Measurements from ENCODE around the gene BANF2.

The BANF2 gene

DNA sequence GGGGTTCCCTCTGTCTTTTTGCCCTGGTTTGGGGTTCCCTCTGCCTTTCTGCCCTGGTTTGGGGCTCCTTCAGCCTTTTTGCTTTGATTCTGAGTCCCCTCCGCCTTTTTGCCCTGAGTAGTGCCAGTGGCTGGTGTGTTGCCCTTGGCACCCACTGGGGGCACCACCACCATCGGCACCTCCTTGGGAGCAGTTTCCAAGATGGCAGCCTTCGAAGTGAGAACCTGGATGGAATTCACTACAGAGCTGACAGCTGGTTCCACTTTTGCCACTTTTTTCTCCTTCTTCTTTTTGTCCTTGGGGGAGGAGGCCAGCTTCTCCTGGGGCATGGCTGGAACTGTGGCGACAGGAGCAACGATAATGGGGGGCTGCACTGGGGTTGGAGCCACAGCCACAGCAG, 40.0 kb upstream of the BANF2 start:
- TF ChIP-seq CTCF (conservative IDR thresholded peaks at IDR 0.05; ENCODE audit: low read depth, low read length), result no peak
- no peak for DNase-seq (ENCODE audit: low read depth)
- H3K4me3 ChIP-seq (ENCODE audit: low read length), result no peak overlapping the region

DNA sequence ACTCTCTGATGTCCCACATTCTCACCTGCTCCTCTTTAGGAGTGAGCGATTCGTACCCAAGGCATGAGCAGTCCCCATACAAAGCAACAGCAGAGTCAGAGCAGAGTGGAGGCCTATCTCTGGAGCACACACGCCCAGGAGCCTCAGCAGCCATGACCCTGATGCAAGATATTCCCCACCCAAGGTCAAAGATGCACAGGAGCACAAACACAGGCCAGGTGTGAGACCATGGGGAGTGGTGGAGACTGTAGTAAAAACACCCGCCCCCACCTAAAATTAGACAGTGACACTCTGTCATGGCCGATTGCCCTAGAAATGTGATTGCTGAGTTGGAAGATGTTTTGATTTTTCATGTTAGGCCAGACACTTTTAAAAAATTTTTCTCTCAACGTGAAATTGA, 39.1 kb upstream of the BANF2 start:
- DNase-seq (ENCODE audit: low read depth), result no peak
- TF ChIP-seq CTCF (conservative IDR thresholded peaks at IDR 0.05; ENCODE audit: low read depth, low read length), result no peak
- H3K4me3 ChIP-seq (ENCODE audit: low read length), result no peak overlapping the region

- no peak for DNase-seq (ENCODE audit: low read depth)
- no peak overlapping the region for H3K4me3 ChIP-seq (ENCODE audit: low read length)
- TF ChIP-seq CTCF (conservative IDR thresholded peaks at IDR 0.05; ENCODE audit: low read depth, low read length), result no peak
Observed at GRCh38 chr20:17661121-17661744, 38.5 kb upstream of the BANF2 start.

DNA sequence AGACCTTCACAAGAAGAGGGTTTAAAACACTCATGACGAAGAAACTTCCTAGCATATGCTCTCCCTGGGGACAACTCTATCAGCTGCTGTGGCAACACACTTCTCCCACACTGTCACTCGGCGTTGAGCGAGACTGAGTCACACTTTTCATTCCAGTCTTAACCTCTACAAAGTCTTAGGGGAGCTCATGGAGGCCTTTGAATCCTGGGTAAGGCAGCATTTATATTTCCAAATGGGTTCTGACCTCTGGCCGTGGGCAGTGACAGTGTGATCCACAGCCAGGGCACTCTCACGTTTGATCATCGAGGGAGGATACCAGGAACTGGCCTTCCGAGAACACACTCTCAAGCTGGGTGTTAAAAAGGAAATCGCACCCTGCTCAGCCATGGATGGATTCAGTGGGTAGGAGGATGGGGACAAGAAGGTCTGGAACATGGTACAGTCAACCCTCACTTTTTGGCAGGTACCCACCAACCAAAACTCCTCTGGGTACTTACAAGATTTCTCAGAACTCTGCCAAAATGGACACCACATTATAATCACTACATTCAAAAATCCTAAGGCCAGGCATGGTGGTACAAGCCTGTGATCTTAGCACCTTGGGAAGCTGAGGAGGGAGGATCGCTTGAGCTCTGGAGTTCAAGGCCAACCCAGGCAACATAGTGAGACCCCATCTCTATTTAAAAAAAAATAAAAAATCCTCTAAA, 37.3 kb upstream of the BANF2 start:
- no peak for TF ChIP-seq CTCF (conservative IDR thresholded peaks at IDR 0.05; ENCODE audit: low read depth, low read length)
- DNase-seq (ENCODE audit: low read depth), result no peak
- no peak overlapping the region for H3K4me3 ChIP-seq (ENCODE audit: low read length)

- H3K4me3 ChIP-seq (ENCODE audit: low read length), result no peak overlapping the region
- TF ChIP-seq CTCF (conservative IDR thresholded peaks at IDR 0.05; ENCODE audit: low read depth, low read length), result no peak
- no peak for DNase-seq (ENCODE audit: low read depth)
Observed at GRCh38 chr20:17663040-17663399, 36.7 kb upstream of the BANF2 start.

DNA sequence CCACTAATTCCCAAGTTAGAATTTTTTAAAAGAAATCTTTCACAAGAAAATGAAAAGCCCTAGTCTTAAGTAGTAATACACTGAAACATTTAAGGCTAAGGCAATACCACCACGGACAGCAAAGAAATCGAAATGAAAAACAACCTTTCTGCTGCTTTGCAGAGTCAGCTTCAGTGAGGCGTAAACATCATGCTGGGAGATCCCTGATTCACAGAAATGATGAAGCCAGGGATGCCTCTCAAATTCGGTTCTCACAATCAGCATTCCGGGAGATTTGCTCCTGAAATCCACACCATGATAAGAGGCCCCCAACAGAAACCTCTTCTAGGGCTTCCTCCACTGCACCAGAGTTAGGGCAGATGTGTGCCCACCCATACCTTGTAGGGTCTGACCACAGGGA, 36.3 kb upstream of the BANF2 start:
- no peak for TF ChIP-seq CTCF (conservative IDR thresholded peaks at IDR 0.05; ENCODE audit: low read depth, low read length)
- no peak overlapping the region for H3K4me3 ChIP-seq (ENCODE audit: low read length)
- DNase-seq (ENCODE audit: low read depth), result no peak

GRCh38 chr20:17664025-17664633, 35.6 kb upstream of the BANF2 start:
- no peak overlapping the region for H3K4me3 ChIP-seq (ENCODE audit: low read length)
- DNase-seq (ENCODE audit: low read depth), result no peak
- no peak for TF ChIP-seq CTCF (conservative IDR thresholded peaks at IDR 0.05; ENCODE audit: low read depth, low read length)
